ENCODE measurements around the gene TMEM203.

Gene TMEM203

DNA sequence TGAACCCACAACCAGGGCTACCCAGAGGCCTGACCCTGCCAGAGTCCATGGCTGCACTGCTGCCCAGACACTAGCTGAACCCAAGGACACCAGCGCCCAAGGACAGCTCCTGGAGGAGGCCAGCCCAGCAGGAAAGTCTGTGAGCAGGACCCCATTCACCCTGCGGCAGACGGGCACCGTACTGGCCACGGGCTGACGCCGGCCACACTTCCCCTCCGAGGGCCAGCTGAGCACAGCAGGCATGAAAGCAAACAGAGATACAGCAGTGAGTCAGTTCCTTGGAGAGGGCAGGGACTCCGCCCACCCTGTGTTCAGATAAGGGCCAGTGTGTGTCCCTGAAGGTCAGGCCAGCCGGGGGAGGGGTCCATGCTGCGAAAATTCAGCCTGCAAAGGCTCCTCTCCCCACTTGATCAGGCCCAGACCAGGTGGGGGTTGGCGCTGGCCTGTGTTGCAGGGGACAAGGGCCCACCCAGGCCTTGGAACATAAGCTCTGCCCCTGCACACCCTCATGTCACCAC lies 13.4 kb upstream of the TMEM203 start:
- peak; percentile 47 for DNase-seq (ENCODE audit: low spot score)

DNA sequence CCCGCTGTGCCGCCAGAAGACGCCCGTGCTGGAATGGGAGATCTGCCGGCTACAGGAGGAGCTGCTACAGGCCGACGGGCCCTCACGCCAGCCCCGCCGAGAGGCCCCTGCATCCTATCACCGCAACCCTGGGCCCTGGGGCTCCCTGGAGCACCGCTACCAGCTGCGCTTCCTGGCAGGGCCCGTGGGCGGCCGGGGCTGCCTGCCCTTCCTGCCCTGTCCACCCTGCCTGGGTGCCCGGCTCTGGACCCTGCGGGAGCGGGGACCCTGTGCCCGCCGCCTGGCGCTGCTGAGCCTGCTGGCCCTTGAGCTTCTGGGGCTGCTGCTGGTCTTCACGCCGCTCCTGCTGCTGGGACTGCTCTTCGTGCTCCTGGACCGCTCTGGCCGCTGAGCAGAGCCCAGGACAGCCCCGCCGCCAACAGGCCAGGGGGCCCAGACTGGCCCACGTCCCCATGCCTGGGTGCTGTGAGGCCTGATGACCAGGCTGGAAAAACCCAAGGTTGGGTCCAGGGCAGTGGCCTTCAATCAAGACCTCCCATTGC lies 12.8 kb upstream of the TMEM203 start:
- no peak for DNase-seq (ENCODE audit: low spot score)

DNA sequence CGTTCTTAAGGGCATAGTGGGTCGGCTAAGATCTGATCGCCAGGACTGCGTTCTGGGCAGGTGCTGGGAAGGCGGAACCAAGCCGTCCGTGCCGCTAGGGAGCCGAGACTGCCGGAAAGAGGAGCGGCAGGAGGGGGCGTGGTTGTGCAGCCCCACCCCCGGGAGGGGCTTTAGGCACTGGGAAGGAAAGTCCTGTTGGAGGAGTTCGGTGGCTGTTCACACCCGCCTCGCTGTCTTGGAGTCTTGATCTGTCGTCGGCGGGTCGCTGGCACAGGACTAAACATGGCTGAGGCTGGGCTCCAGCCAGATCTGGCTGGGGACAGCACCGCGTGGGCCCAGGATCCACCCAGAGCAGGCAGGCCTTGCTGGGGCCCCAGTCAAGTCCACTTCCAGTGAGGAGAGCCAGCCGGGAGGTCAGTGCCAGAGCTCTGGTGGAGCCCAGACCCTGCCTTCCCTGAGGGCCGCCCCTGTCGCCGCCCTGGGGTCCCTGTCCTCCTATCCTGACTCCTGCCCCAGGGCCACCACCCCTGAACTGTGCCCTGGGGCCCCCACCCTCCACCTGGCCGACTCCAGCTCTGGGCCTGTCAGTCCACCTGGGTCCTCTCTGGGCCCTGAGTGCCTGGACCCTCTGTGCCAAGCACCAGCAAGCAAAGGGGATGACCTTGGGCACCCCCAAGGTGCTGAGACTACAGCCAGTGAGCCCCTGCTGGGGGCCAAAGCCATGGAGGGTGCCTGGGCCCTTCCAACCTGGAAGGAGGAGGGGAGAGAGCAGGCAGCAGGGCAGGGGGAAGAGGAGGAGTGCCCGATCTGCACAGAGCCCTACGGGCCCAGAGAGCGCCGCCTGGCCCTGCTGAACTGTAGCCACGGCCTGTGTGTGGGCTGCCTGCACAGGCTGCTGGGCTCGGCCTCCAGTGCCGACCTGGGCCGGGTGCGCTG lies 12.1 kb upstream of the TMEM203 start:
- peak; percentile 75 for DNase-seq (ENCODE audit: low spot score)

DNA sequence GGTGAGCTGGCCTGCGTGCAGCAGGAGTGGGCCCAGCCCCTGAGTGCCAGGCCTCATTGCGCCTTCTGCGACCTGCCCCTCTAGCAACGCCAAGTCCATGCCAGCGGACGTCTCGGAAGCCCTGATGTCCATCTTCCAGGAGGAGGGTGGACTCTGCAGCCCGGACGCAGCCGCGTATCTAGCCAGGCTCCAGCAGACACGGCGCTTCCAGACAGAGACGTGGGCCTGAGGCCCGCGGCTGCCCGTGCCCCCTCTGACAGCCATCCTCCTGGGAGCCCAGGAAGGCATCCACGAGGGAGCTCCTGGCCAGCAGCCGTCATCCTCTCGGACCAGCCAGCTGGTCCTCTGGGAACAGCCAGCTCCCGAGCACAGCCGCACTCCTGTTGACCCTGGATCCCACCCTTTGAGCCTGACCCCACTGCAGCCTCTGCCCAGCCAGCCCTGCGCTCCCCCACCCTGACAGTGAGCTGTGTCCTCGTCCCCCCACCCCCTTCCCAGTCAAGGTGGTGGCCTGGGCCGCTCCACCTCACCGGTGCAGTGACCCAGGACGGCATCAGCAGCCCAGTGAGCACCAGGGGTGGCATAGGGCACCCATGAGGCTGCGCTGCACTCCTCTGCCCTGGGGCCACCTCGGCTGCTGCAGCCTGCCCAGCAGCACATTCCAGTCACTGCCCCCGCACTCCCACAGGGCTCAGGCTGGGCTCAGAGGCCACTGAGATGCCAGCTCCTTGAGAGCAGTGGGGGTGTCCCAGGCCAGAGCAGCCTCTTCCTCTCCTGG lies 10.9 kb upstream of the TMEM203 start:
- DNase-seq (ENCODE audit: low spot score): no peak

DNA sequence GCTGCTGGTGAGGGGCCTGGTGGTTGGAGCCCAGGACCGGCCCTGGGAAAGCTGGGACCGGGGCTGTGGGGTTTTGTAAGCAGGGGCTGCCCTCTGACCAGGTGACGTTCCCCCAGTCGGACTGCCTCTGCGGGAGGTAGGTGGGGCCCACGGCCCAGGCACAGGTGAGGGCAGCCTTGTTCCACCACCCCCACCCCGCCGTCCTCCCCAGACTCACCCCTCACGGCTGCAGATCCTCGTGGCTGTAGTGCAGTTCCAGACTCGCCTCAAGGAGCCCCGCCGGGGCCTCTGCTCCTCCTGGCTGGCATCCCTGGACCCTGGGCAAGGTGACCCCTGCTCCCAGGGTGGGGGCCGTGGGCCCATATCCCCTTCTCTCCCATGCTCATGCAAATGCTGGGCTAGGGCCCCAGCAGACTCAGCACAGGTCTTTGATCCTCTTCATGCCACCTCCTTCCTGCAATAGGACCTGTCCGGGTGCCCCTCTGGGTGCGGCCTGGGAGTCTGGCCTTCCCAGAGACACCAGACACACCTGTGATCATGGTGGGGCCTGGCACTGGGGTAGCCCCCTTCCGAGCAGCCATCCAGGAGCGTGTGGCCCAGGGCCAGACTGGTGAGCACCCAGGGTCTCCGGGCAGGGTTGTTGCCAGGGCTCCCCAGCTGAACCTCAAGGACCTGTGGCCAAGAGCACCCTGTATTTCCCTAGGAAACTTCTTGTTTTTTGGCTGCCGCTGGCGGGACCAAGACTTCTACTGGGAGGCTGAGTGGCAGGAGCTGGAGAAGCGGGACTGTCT lies 9.9 kb upstream of the TMEM203 start:
- DNase-seq (ENCODE audit: low spot score): no peak

DNA sequence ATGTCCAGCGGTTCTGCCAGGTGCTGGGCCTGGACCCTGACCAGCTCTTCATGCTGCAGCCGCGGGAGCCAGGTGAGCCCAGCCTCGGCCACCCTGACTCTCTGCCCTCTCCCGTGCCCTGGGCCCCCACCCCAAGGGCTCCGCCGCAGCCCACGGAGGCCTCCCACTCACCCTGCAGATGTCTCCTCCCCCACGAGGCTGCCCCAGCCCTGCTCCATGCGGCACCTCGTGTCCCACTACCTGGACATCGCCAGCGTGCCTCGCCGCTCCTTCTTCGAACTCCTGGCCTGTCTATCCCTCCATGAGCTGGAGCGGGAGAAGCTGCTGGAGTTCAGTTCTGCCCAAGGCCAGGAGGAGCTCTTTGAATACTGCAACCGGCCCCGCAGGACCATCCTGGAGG lies 9.2 kb upstream of the TMEM203 start:
- no peak for DNase-seq (ENCODE audit: low spot score)

DNA sequence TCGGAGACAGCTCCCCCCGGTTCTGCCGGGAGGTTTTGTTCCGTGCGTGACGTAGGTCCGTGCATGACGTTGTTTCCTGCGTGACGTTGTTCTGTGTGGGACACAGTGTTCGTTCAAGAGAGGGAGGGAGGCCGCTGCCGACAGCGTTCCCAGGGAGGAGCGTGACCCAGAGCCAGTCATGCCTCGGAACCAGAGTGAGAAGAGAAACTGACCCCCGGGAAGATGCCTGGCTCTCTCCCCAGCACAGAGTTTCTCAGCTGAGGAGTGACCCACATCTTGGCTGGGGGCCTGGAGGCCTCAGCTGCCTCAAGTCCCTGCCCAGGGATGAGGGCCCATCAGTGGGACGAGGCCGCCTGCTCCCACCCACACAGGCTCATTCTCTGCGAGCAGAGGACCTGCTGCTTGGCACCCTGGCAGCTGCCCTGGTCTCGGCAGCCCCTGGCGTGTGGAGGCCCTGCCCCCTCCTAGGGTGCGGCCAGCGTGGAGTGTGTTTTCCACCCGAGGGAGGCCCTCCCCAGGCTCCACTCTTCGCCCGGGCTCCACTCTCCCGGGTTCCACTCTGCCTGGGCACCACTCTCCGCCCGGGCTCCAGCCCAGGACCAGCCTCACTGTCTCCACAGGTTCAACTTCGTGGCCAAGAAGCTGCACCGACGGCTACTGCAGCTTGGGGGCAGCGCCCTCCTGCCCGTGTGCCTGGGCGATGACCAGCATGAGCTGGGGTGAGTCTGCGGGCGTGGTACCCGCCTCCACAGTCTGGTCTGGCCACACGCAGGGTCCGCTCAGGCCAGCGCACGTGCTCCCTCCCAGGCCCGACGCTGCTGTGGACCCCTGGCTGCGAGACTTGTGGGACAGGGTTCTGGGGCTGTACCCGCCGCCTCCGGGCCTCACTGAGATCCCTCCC lies 8.0 kb upstream of the TMEM203 start:
- DNase-seq (ENCODE audit: low spot score): no peak

DNA sequence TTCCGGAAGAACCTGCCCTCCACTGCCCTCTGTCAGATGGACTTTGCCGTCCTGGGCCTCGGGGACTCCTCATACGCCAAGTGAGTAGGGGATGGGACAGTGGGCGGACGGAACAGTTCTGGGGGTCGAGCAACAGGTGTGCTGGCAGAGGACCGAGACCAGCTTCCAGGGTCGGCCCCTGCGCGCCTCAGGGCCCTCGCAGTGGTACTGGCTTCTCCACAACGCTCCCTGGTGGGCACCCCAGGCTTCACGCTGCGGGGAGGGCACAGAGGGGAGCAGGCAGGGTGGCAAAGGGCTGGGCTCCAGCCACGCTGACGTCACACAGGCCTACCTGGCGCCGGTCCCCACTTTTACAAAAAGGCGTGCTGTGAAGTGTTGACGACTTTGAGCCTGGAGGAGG lies 7.1 kb upstream of the TMEM203 start:
- DNase-seq (ENCODE audit: low spot score): no peak

DNA sequence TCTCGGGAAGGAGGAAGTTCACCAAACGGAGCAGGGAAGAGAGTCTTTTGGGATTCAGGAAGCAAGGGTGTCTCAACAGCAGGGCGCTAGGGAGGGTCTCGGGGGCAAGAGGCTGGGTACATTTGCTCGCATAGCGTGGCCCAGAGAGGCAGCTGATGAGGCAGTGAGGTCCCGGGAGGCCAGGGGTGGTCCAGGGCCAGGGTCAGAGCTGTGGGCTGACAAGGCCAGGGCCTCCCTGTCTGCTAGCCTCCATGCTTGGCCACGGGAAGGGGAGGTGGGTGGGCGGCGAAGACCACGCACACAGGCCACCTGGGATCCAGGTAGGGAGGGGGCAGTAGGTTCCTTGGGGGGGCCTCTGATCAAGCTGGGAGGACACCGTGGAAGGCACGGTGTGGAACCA lies 6.1 kb upstream of the TMEM203 start:
- no peak for DNase-seq (ENCODE audit: low spot score)

DNA sequence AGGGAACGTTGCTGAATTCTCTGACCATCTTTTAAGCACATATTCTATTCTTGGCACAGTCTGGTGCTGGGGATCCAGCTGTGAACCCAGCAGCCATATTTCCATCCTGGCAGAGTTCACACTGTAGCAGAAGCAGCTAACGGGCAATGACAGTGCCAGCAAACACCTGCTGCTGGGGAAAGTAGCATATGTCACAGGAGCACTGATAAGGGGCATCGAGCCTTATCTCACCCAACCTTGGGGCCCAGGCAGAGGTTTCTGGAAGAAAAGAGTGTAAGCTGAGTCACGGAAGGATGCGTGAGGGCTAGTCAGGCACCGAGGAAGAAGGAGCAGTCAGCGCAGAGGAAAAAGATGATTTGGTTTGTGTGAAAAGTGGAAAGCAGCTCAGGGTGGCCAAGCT lies 1.2 kb upstream of the TMEM203 start:
- DNase-seq (ENCODE audit: low spot score): no peak

DNA sequence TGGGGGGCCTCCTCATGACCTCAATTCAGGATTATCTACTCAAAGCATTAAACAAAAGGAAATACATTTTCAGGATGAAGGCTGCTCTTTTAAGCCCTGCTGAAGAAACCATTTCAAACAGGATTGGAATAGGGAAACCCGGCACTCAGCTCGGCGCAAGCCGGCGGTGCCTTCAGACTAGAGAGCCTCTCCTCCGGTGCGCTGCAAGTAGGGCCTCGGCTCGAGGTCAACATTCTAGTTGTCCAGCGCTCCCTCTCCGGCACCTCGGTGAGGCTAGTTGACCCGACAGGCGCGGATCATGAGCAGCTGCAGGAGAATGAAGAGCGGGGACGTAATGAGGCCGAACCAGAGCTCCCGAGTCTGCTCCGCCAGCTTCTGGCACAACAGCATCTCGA lies 720 bp downstream of the TMEM203 start:
- DNase-seq (ENCODE audit: low spot score): no peak

DNA sequence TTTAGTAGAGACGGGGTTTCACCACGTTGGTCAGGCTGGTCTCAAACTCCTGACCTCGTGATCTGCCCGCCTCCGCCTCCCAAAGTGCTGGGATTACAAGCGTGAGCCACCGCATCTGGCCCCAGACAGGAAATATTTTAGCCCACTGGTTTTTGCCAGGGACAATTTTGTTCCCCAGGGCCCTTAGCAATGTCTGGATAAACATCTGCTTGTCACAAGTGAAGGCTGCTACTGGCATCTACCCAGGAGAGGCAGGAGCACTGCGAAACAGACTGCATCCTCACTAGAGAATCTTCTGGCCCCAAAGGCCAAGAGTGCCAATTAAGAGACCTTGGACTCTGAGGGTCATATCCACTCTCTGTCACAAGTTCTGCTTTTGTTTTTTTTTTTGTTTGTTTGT lies 2.5 kb downstream of the TMEM203 start:
- no peak for DNase-seq (ENCODE audit: low spot score)

DNA sequence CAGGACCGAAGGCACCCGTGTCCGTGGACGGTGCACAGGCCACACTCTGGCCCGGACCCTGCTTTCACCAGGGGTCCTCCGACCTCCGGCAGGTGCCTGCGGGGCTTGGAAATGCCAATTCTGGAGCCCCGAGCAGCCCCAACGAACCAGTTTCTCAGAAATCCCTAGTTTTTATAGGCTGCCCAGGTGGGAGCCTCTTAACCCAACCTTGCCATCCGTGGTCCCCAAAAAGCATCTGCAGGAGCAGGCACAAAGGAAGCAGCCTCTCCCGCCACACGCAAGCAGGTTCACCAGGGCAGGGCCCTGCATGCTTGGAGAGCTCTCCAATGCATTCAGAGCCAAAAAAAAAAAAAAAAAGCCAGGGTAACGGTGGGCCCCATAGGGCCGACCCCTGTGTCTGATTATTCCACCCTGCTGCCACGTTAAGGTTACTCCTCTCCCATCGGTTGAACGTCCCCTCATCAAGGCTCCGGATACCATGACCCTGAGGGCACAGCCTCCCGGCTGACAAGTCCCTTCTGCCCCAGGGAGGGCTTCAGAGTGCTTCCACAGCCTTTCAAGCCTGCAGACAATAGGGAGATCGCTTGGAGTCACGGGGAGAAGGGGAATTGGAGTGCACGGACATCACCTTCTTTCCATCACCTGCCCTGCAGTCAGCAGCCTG lies 4.1 kb downstream of the TMEM203 start:
- no peak for DNase-seq (ENCODE audit: low spot score)

DNA sequence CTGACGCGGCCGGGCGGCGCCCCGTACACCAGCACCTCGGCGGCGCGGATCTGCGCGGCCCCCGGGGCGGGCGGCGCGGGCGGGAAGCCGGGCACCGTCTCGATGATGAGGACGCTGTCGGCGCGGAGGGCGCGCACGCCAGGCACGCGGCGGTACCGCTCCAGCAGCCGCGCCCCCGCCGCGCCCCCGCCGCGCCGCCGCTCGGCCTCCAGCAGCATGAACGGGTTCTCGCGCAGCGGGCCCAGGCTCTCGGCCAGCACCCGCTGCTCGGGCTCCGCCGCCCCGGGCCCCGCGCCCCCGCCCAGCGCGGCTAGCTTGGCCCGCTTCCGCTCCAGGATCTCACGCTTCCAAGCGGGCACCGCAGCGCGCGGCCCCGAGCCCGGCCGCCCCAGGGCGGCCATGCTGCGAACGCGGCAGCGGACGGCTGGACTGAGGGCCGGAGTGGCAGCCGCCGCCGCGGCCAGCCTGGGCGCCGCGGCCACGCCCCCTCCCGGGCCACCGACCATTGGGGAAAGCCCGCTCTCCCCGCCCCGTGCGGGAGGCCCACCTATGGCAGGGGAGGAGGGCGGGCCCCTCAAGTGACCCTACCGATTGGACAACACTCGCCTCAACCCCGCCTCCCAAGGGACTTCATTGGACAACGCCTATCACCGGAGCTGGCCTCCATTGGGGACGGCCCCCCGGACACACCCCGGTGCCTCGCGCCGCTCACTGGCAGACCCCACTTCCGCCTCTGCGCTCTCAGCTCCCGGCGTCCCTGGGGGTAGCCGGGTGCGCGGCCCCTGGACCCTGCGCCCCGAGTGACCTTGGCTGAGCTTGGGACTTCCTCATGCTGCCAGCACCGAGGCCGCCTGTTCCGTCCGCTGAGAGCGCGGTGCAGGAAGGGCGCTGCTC lies 4.9 kb downstream of the TMEM203 start, which contains the start of gene TPRN:
Gene TPRN (minus strand): TSS at position 431 of the 894 bp plus-strand sequence. CDS start 30 bp downstream, at position 401.
- DNase-seq (ENCODE audit: low spot score): peak; percentile 99

DNA sequence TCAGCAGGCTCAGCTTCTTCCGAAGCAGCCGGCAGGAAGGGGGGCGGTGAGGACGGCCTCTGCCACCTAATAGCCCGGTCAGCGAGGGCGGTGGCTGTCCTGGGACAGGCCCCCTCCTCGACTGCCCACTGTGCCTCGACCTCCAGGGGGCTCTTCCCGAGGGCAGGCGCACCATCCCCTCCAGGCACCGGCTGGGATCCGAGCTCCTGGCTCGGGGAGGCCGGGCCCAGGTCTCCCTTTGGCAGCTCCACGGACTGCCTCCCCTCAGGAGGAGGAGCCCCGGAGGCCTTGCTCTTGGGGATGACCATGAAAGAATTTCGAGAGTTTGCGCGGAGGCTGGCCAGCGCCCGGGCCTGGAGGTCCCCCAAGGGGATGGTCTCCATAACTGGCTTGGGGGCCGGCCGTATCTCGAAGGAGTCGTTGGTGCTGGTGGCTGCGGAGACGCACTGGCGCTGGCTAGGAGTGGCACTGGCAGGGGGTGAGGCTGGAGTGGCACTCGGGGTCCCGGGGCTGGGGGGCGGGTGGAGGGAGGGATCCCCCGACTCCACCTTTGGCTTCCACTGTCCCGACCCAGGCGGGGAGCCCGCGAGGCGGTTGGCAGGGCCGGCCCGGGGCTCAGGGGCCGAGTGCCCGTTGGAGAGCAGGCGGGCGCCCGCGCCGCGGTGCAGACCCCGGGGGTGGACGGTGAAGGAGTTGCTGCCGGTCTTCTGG lies 5.9 kb downstream of the TMEM203 start:
- no peak for DNase-seq (ENCODE audit: low spot score)

DNA sequence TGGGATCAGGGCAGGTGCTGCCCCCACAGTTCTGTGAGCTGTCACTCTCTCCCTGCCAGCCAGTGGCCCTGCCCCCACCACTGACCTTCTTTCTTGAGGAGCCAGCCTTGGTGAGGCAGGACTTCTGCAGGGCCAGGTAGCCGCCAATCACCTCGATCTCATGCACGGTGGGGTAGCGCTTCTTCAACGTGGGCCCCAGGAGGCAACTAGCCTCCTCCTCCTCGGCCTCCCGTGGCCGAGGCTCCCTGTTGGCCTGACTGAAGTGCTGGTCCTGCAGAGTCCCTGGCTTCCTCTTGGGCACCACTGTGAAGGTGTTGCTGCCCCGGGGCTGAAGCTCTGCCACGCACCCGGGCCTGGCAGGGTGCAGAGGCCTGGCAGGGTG lies 6.6 kb downstream of the TMEM203 start:
- no peak for DNase-seq (ENCODE audit: low spot score)

DNA sequence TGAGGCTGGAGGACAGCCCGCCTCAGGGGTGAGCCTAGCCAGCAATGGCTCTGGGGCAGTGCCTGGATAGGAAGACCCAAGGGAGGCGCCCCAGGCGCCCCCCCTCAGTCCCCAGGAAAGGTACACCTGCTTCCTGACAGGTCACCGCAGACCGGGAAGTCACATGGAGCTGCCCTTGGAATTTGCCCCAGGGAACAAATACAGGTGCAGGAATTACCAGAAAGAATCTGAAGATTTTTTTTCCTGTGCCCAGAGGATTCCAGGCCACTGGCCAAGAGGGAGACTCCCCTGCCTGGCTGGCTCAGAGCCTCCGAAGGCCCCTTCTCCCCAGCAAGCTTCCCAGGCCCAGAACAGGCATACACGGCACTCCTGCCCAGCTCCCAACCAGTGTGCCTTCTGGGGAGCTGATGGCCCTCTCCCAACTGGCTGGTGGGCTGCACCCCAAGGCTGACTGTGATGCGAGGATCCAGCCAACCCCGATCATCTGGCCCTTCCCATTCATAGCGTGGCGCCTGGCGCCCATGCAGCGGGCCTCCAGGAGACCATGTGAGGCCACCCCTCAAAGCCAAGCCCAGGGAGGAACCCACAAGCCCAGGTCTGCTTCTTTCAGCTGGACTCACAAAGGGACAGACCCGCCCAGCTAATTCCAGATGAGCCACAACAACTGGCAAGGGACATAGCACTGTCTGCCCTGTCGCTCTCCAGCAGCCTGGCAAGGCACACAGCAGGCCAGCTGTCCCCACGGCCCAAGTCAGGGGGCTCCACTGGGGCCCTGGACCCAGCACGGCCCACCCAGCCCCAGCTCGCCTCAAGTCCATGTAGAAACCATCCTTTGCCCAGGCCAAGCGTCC lies 7.2 kb downstream of the TMEM203 start:
- DNase-seq (ENCODE audit: low spot score): peak; percentile 81
